ENCODE data around the gene FUCA1.
A peak's percentile ranks its signal among the peaks of the same experiment; 100 is the strongest.

The FUCA1 gene

GRCh38 chr1:23816361-23816760 lies 51.7 kb downstream of the FUCA1 start:
- no peaks in the 10 kb centered on the region for H3K36me3 ChIP-seq (ENCODE audit: control insufficient read depth, insufficient read depth, low read length)
- TF ChIP-seq, protein P1, sequence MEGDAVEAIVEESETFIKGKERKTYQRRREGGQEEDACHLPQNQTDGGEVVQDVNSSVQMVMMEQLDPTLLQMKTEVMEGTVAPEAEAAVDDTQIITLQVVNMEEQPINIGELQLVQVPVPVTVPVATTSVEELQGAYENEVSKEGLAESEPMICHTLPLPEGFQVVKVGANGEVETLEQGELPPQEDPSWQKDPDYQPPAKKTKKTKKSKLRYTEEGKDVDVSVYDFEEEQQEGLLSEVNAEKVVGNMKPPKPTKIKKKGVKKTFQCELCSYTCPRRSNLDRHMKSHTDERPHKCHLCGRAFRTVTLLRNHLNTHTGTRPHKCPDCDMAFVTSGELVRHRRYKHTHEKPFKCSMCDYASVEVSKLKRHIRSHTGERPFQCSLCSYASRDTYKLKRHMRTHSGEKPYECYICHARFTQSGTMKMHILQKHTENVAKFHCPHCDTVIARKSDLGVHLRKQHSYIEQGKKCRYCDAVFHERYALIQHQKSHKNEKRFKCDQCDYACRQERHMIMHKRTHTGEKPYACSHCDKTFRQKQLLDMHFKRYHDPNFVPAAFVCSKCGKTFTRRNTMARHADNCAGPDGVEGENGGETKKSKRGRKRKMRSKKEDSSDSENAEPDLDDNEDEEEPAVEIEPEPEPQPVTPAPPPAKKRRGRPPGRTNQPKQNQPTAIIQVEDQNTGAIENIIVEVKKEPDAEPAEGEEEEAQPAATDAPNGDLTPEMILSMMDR (IDR thresholded peaks at IDR 0.05), result no peak
- H3K9me3 ChIP-seq (ENCODE audit: control insufficient read depth, low read length), result no peaks in the 10 kb centered on the region
- no peak overlapping the region for H3K4me3 ChIP-seq (ENCODE audit: low read depth, low read length)
- no peak overlapping the region for H3K4me2 ChIP-seq (ENCODE audit: low read length)
- no peaks in the 10 kb centered on the region for H3K79me2 ChIP-seq
- H3K4me1 ChIP-seq, result no peaks in the 10 kb centered on the region
- no peak overlapping the region for H3K27ac ChIP-seq
- no peak overlapping the region for H2AFZ ChIP-seq
- no peaks in the 10 kb centered on the region for H3K27me3 ChIP-seq (ENCODE audit: control insufficient read depth, insufficient read depth, low read length)
- H3K9ac ChIP-seq, result no peak overlapping the region

GRCh38 chr1:23814016-23814415 lies 54.1 kb downstream of the FUCA1 start:
- Histone ChIP-seq H3K36me3 (ENCODE audit: control insufficient read depth, insufficient read depth, low read length) (no peaks in the 10 kb centered on the region), H3K4me1 (no peaks in the 10 kb centered on the region), H3K79me2 (no peaks in the 10 kb centered on the region)

DNA sequence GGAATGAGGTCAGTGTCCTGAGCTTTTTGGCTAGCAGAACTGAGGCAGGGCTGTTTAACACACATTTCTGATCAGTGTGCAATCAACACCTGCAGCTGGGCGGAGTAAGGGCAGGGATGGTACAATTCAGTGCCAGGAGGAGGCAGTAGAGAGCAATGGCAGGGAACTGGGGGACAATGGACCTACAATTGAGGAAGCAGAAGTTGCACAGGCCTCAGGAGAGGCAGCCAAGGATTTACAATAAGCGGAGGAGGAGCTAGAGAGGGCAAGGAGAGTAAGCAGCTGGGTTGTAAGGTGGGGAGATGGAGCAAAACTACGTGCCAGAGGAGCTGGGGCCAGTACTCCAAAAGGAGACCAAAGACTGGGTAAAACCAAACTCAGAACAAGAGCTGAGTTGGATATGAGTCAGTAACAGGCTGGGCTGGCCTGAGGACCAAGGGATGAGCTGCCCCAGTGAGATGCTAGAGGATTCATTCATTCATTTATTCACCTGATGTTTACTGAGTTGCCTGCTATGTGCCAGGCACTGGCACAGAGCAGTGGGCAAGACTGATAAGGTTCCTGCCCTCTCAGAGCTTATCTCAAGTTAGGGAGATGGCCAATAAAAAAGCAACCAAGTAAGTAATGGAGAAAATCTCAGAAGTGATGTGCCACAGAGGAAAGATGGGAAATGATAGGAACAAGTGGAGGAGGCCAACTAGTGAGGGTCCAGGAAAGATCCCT lies 57.1 kb downstream of the FUCA1 start:
- no peaks in the 10 kb centered on the region for H3K9me3 ChIP-seq (ENCODE audit: control insufficient read depth, low read length)

More at GRCh38 chr1:23814016-23814415, 54.1 kb downstream of the FUCA1 start:
- H2AFZ ChIP-seq, result no peak overlapping the region
- no peak overlapping the region for H3K4me2 ChIP-seq (ENCODE audit: low read length)
- TF ChIP-seq, protein P1 (IDR thresholded peaks at IDR 0.05), result no peak
- no peaks in the 10 kb centered on the region for H3K9me3 ChIP-seq (ENCODE audit: control insufficient read depth, low read length)
- H3K4me3 ChIP-seq (ENCODE audit: low read depth, low read length), result no peak overlapping the region
- H3K27me3 ChIP-seq (ENCODE audit: control insufficient read depth, insufficient read depth, low read length), result no peaks in the 10 kb centered on the region
- no peak overlapping the region for H3K9ac ChIP-seq
- no peak overlapping the region for H3K27ac ChIP-seq

GRCh38 chr1:23809751-23810171 lies 58.3 kb downstream of the FUCA1 start:
- H3K9me3 ChIP-seq (ENCODE audit: control insufficient read depth, low read length), result no peaks in the 10 kb centered on the region
- TF ChIP-seq, protein P1 (IDR thresholded peaks at IDR 0.05), result peak; percentile 62
- H3K4me3 ChIP-seq (ENCODE audit: low read depth, low read length), result no peak overlapping the region
- H2AFZ ChIP-seq, result no peak overlapping the region
- H3K27ac ChIP-seq, result no peak overlapping the region
- no peaks in the 10 kb centered on the region for H3K36me3 ChIP-seq (ENCODE audit: control insufficient read depth, insufficient read depth, low read length)
- H3K27me3 ChIP-seq (ENCODE audit: control insufficient read depth, insufficient read depth, low read length), result no peaks in the 10 kb centered on the region
- H3K9ac ChIP-seq, result no peak overlapping the region
- no peak overlapping the region for H3K4me2 ChIP-seq (ENCODE audit: low read length)
- no peaks in the 10 kb centered on the region for H3K4me1 ChIP-seq
- no peaks in the 10 kb centered on the region for H3K79me2 ChIP-seq

More for the DNA sequence above, 57.1 kb downstream of the FUCA1 start:
- H3K4me1 ChIP-seq, result no peaks in the 10 kb centered on the region
- no peak overlapping the region for H2AFZ ChIP-seq
- no peak overlapping the region for H3K4me3 ChIP-seq (ENCODE audit: low read depth, low read length)
- no peaks in the 10 kb centered on the region for H3K36me3 ChIP-seq (ENCODE audit: control insufficient read depth, insufficient read depth, low read length)
- no peaks in the 10 kb centered on the region for H3K79me2 ChIP-seq
- no peaks in the 10 kb centered on the region for H3K27me3 ChIP-seq (ENCODE audit: control insufficient read depth, insufficient read depth, low read length)
- TF ChIP-seq, protein P1 (IDR thresholded peaks at IDR 0.05), result peak; percentile 38
- H3K27ac ChIP-seq, result no peak overlapping the region
- no peak overlapping the region for H3K9ac ChIP-seq
- no peak overlapping the region for H3K4me2 ChIP-seq (ENCODE audit: low read length)

DNA sequence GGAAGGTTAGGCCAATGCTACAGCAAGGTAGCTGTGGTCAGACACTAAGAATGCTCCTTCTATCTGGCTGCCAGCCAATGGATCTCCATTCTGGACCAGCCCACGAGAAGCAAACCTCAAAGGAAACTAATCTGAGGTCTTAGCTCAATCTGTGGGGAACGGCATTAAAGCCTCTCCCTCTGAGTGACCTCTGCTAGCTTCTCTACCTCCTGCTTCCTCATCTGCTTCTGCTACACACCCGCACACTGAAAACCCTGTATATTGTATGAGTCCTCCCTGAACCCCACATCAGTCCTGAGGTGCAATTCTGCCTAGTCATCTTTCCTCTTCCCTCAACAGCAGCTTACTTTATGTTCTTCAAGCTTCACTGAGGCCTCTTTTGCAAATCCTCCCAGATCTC lies 60.6 kb downstream of the FUCA1 start:
- Histone ChIP-seq H3K9me3 (ENCODE audit: control insufficient read depth, low read length) (no peaks in the 10 kb centered on the region), H3K4me3 (ENCODE audit: low read depth, low read length) (no peak overlapping the region), H2AFZ (no peak overlapping the region), H3K27ac (no peak overlapping the region), H3K9ac (no peak overlapping the region), H3K4me1 (peaks cover 2% of the 10 kb centered on the region), H3K36me3 (ENCODE audit: control insufficient read depth, insufficient read depth, low read length) (no peaks in the 10 kb centered on the region), H3K79me2 (no peaks in the 10 kb centered on the region), H3K27me3 (ENCODE audit: control insufficient read depth, insufficient read depth, low read length) (no peaks in the 10 kb centered on the region), H3K4me2 (ENCODE audit: low read length) (no peak overlapping the region)
- TF ChIP-seq, protein P1 (IDR thresholded peaks at IDR 0.05), result no peak
